Activated naive CD4-positive, alpha-beta T cell treated with anti-CD3 and anti-CD28 coated beads, Interleukin-2, amount 50 U/mL, for 72 hours (primary cell): ENCODE measurements around the gene DCHS2. TPM values are rescaled to one million over a fixed set of nuclear protein-coding genes. Genes with fewer than 3 reads are reported as not detected.

Experiments used
- ATAC-seq, 2 donors: fragments of 150-1000 bp; cut with Tn5 transposase; 2 replicates each; pipeline ENCODE4 v1.10.0; 2021; ENCODE audit warnings: mild to moderate bottlenecking in 2 of 2, moderate library complexity in 2 of 2
- DNase-seq, 2 donors: peaks; one replicate each; pipeline ENCODE4 v3.0.0; 2021 to 2022; ENCODE audit warnings: low spot score in 2 of 2
- H3K27ac Mint-ChIP-seq, 2 donors: one replicate each; pipeline ENCODE4 v1.8.0; 2022; ENCODE audit warnings: mild to moderate bottlenecking in 2 of 2, mixed read lengths in 2 of 2
- H3K36me3 Mint-ChIP-seq, 2 donors: one replicate each; pipeline ENCODE4 v1.8.0; 2022; ENCODE audit warnings: mixed read lengths in 2 of 2
- H3K9me3 Mint-ChIP-seq, 2 donors: one replicate each; pipeline ENCODE4 v1.8.0; 2022; ENCODE audit warnings: mixed read lengths in 2 of 2
- total RNA-seq, 2 donors: library from RNA; stranded (reverse); gene quantifications; one replicate each; pipeline ENCODE4 v1.2.3, GENCODE V29; 2022

DCHS2 gene
- total RNA-seq, 2 donors from 2014 or later, result not detected

GRCh38 chr4:154502111-154502510 is 10.5 kb upstream of the DCHS2 start:
- DNase-seq, result no peak
- no peak for ATAC-seq
- Mint-ChIP-seq H3K27ac (no peak overlapping the region), H3K36me3 (no peaks in the 10 kb centered on the region), H3K9me3 (no peaks in the 10 kb centered on the region)

GRCh38 chr4:154497889-154498288 is 6.3 kb upstream of the DCHS2 start:
- Mint-ChIP-seq H3K9me3 (no peaks in the 10 kb centered on the region), H3K27ac (no peak overlapping the region), H3K36me3 (no peaks in the 10 kb centered on the region)
- no peak for DNase-seq
- no peak for ATAC-seq

- Mint-ChIP-seq H3K36me3 (peaks cover 0 to 6% of the 10 kb centered on the region in 2 donors), H3K27ac (no peak overlapping the region), H3K9me3 (no peaks in the 10 kb centered on the region)
- DNase-seq (no peak), ATAC-seq (no peak)
These were observed 4.3 kb upstream of the DCHS2 start for GRCh38 chr4:154495867-154496266.

- ATAC-seq (peak in 1 of 2 donors; percentile 10), DNase-seq (no peak)
- H3K9me3 Mint-ChIP-seq, result no peaks in the 10 kb centered on the region
- H3K36me3 Mint-ChIP-seq, result peaks cover 5 to 6% of the 10 kb centered on the region in 2 donors
- no peak overlapping the region for H3K27ac Mint-ChIP-seq
These were observed 689 bp upstream of the DCHS2 start for GRCh38 chr4:154492288-154492687.

GRCh38 chr4:154490583-154491340 is 837 bp downstream of the DCHS2 start:
- ATAC-seq, result peak; percentile 59 to 88
- Mint-ChIP-seq H3K36me3 (peaks cover 5 to 6% of the 10 kb centered on the region in 2 donors), H3K9me3 (no peaks in the 10 kb centered on the region), H3K27ac (no peak overlapping the region)
- DNase-seq, result peak; percentile 25 to 57

GRCh38 chr4:154490234-154490582 is 1.4 kb downstream of the DCHS2 start:
- H3K27ac Mint-ChIP-seq, result no peak overlapping the region
- H3K36me3 Mint-ChIP-seq, result peaks cover 5 to 6% of the 10 kb centered on the region in 2 donors
- ATAC-seq (peak in 1 of 2 donors; percentile 14), DNase-seq (no peak)
- H3K9me3 Mint-ChIP-seq, result no peaks in the 10 kb centered on the region

- no peak for DNase-seq
- Mint-ChIP-seq H3K36me3 (peaks cover 5 to 6% of the 10 kb centered on the region in 2 donors), H3K9me3 (no peaks in the 10 kb centered on the region), H3K27ac (no peak overlapping the region)
- no peak for ATAC-seq
These were observed 1.9 kb downstream of the DCHS2 start for GRCh38 chr4:154489558-154490233.

- no peaks in the 10 kb centered on the region for H3K9me3 Mint-ChIP-seq
- no peak overlapping the region for H3K27ac Mint-ChIP-seq
- no peak for DNase-seq
- H3K36me3 Mint-ChIP-seq, result peaks cover 5 to 6% of the 10 kb centered on the region in 2 donors
- no peak for ATAC-seq
These were observed 4.5 kb downstream of the DCHS2 start for GRCh38 chr4:154487145-154487544.

GRCh38 chr4:154485127-154485773 is 6.3 kb downstream of the DCHS2 start:
- DNase-seq (no peak), ATAC-seq (no peak)
- Mint-ChIP-seq H3K27ac (no peak overlapping the region), H3K9me3 (no peaks in the 10 kb centered on the region), H3K36me3 (no peaks in the 10 kb centered on the region)

GRCh38 chr4:154478547-154478946 is 13.1 kb downstream of the DCHS2 start:
- no peaks in the 10 kb centered on the region for H3K36me3 Mint-ChIP-seq
- DNase-seq (no peak), ATAC-seq (no peak)
- H3K9me3 Mint-ChIP-seq, result no peaks in the 10 kb centered on the region
- no peak overlapping the region for H3K27ac Mint-ChIP-seq

GRCh38 chr4:154478128-154478527 is 13.5 kb downstream of the DCHS2 start:
- ATAC-seq (no peak), DNase-seq (no peak)
- H3K36me3 Mint-ChIP-seq, result no peaks in the 10 kb centered on the region
- no peaks in the 10 kb centered on the region for H3K9me3 Mint-ChIP-seq
- no peak overlapping the region for H3K27ac Mint-ChIP-seq

- no peak overlapping the region for H3K27ac Mint-ChIP-seq
- no peaks in the 10 kb centered on the region for H3K36me3 Mint-ChIP-seq
- ATAC-seq (no peak), DNase-seq (no peak)
- H3K9me3 Mint-ChIP-seq, result no peaks in the 10 kb centered on the region
These were observed 15.4 kb downstream of the DCHS2 start for GRCh38 chr4:154476232-154476631.

- Mint-ChIP-seq H3K36me3 (no peaks in the 10 kb centered on the region), H3K9me3 (no peaks in the 10 kb centered on the region), H3K27ac (no peak overlapping the region)
- no peak for DNase-seq
- ATAC-seq, result no peak
These were observed 15.8 kb downstream of the DCHS2 start for GRCh38 chr4:154475820-154476219.

- no peak for ATAC-seq
- Mint-ChIP-seq H3K27ac (no peak overlapping the region), H3K9me3 (no peaks in the 10 kb centered on the region), H3K36me3 (no peaks in the 10 kb centered on the region)
- no peak for DNase-seq
These were observed 18.1 kb downstream of the DCHS2 start for GRCh38 chr4:154473497-154473896.

- no peak for ATAC-seq
- no peak overlapping the region for H3K27ac Mint-ChIP-seq
These were observed 18.7 kb downstream of the DCHS2 start for GRCh38 chr4:154472858-154473257.

GRCh38 chr4:154471526-154472331 is 19.9 kb downstream of the DCHS2 start:
- Mint-ChIP-seq H3K36me3 (no peaks in the 10 kb centered on the region), H3K27ac (no peak overlapping the region), H3K9me3 (no peaks in the 10 kb centered on the region)
- ATAC-seq (no peak), DNase-seq (no peak)

More at GRCh38 chr4:154472858-154473257, 18.7 kb downstream of the DCHS2 start:
- H3K36me3 Mint-ChIP-seq, result no peaks in the 10 kb centered on the region
- no peaks in the 10 kb centered on the region for H3K9me3 Mint-ChIP-seq
- no peak for DNase-seq

GRCh38 chr4:154471032-154471431 is 20.6 kb downstream of the DCHS2 start:
- ATAC-seq, result no peak
- H3K9me3 Mint-ChIP-seq, result no peaks in the 10 kb centered on the region
- H3K36me3 Mint-ChIP-seq, result no peaks in the 10 kb centered on the region
- H3K27ac Mint-ChIP-seq, result no peak overlapping the region
- no peak for DNase-seq
